GM23248 (cell line): ENCODE measurements around the gene SH3GL1.

Experiments used
- EZH2 ChIP-seq: fragments of 200-600 bp; sonication (generic); IDR thresholded peaks from 2 replicates; pipeline ENCODE4 v1.6.1; 2018; ENCODE audit warnings: antibody characterized with exemption, mild to moderate bottlenecking; ENCODE audit not compliant: insufficient read depth, poor library complexity, severe bottlenecking
- EZH2phosphoT487 ChIP-seq: fragments of 200-600 bp; sonication (generic); IDR thresholded peaks from 2 replicates; pipeline ENCODE4 v1.6.1; 2018; ENCODE audit warnings: antibody characterized with exemption, moderate library complexity, mild to moderate bottlenecking, low read depth; ENCODE audit not compliant: insufficient read depth

DNA sequence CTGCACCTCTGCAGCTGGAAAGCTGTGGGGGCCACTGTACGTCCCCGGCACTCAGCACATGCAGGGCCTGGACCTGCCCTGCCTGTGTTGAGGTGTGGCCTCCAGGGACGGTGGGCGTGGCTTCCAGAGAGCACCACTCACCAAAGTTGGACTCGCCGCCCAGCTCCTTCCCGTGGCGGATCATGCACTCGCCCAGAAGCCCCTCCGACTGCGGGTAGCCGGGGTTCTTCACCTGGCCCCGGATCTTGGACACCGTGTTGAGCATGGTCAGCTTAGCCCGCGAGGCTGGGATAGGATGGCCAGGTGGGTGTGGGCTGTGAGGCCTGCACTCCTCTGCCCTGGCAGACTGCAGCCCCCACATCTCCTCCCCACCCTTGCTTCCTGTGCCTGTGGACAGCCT is 35.0 kb downstream of the SH3GL1 start:
- TF ChIP-seq EZH2phosphoT487 (no peak), EZH2 (no peak)
